Neural progenitor cell (in vitro differentiated cells): ENCODE data around the gene CPLX1.

ENCODE experiments used
- EZH2phosphoT487 ChIP-seq: fragments of 200-600 bp; sonication (generic); IDR thresholded peaks from 2 replicates; pipeline ENCODE4 v1.6.1; 2017; ENCODE audit warnings: antibody characterized with exemption
- TF ChIP-seq, protein P1 (sequence below): fragments of 200-600 bp; sonication (generic); IDR thresholded peaks from 2 replicates; pipeline ENCODE4 v1.5.1; 2017; ENCODE audit warnings: antibody characterized with exemption, mild to moderate bottlenecking

DNA sequence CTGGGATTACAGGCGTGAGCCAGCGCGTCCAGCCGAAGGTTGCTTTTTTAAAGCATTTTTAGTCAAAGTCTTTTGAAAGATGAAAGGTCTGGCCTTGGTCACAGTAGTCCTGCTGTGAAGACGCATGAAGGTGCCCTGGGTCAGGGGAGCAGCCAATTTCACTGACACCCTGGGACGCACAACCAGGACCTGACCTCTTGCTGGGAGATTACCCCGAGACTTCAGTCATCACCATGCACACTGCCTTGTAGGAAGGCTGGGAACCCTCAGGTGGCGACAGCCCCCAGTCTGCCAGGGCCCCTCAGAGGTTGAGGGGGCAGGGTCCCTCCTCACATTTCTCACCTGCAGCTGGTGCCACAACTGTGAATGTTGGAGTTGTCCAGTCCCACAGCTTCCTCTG lies 53.2 kb downstream of the CPLX1 start:
- no peak for TF ChIP-seq EZH2phosphoT487
- TF ChIP-seq, protein P1, sequence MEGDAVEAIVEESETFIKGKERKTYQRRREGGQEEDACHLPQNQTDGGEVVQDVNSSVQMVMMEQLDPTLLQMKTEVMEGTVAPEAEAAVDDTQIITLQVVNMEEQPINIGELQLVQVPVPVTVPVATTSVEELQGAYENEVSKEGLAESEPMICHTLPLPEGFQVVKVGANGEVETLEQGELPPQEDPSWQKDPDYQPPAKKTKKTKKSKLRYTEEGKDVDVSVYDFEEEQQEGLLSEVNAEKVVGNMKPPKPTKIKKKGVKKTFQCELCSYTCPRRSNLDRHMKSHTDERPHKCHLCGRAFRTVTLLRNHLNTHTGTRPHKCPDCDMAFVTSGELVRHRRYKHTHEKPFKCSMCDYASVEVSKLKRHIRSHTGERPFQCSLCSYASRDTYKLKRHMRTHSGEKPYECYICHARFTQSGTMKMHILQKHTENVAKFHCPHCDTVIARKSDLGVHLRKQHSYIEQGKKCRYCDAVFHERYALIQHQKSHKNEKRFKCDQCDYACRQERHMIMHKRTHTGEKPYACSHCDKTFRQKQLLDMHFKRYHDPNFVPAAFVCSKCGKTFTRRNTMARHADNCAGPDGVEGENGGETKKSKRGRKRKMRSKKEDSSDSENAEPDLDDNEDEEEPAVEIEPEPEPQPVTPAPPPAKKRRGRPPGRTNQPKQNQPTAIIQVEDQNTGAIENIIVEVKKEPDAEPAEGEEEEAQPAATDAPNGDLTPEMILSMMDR, result no peak
